Activated CD4-positive, alpha-beta T cell treated with anti-CD3 and anti-CD28 coated beads, Interleukin-2, Interleukin-4, amounts not matched to agents 100 ng/mL and 50 ng/mL, durations not matched to agents 16 hours and 8 hours (primary cell): ENCODE data around the gene KLF11.
"Not testable (repeated sequence)": the region's sequence is repeated elsewhere in the genome, so short reads cannot be mapped to it uniquely, and the experiment has no call there.

ENCODE experiments used
- DNase-seq: peaks from one replicate; pipeline ENCODE4 v3.0.0-alpha.2; 2020; ENCODE audit warnings: low spot score

KLF11 gene

GRCh38 chr2:10085043-10085667 is 41.8 kb downstream of the KLF11 start:
- no peak for DNase-seq

- DNase-seq, result no peak
Observed at GRCh38 chr2:10085668-10086059, 42.3 kb downstream of the KLF11 start.

GRCh38 chr2:10086950-10087349 is 43.6 kb downstream of the KLF11 start:
- DNase-seq, result no peak

GRCh38 chr2:10087360-10087759 is 44.0 kb downstream of the KLF11 start:
- DNase-seq, result no peak

- DNase-seq, result no peak
Observed at GRCh38 chr2:10089565-10090190, 46.3 kb downstream of the KLF11 start.

DNA sequence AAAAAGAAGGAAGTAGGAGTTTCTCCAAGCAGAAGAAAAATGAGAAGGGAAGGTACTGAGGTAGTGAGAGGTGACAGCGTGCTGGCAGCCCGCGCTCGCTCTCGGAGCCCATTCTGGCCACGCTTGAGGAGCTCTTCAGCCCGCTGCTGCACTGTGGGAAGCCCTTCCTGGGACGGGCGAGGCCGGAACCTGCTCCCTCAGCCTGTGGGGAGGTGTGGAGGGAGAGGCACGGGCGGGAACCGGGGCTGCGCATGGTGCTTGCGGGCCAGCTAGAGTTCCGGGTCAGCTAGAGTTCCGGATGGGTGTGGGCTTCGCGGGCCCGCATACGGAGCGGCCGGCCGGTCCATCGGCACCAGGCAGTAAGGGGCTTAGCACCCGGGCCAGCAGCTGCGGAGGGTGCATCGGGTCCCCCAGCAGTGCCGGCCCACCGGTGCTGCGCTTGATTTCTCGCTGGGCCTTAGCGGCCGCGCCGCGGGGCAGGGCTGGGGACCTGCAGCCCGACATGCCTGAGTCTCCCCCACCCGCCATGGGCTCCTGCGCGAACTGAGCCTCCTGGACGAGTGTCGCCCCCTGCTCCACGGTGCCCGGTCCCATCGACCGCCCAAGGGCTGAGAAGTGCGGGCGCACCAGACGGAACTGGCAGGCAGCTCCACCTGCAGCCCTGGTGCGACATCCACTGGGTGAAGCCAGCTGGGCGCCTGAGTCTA is 48.0 kb downstream of the KLF11 start:
- no peak for DNase-seq

- not testable (repeated sequence) for DNase-seq
Observed at GRCh38 chr2:10091889-10092244, 48.5 kb downstream of the KLF11 start.

GRCh38 chr2:10094271-10094814 is 51.0 kb downstream of the KLF11 start:
- DNase-seq, result no peak

DNA sequence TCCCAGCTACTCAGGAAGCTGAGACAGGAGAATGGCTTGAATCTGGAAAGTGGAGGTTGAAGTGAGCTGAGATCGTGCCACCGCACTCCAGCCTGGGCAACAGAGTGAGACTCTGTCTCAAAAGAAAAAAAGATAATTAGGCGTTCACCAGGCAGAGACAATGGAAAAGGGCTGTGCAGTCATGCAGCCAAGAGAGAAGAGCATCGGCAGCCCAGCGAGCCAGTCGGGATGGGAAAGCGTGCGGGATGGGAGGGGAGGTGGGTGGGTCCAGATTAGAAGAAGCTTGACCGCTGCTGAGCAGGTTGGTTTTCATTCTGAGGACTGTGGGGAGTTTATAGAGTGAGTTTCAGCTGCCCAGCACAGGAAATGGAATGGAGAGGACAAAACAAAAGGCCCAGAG is 51.8 kb downstream of the KLF11 start:
- DNase-seq, result no peak

DNA sequence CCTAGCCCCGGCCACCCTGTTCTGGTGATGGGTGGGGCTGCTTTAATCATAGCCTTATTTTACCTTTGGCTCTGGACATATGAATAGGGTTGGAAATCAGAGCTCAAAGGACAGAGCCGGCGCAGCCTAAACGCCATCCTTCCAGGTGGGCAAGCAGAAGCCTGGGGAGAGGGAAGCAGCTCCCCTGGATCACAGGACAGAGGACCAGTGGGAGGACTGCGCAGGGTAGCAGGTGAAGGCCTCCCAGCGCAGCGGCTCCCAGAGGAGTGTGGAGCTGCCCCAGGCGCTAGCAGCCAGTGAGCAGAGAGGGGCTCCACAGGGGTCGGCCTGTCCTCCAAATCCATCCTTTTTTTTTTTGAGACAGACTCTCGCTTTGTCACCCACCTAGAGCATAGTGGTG is 53.3 kb downstream of the KLF11 start:
- DNase-seq, result no peak

GRCh38 chr2:10097352-10098148 is 54.2 kb downstream of the KLF11 start:
- peak; percentile 25 for DNase-seq

- DNase-seq, result no peak
Observed at GRCh38 chr2:10101491-10101890, 58.1 kb downstream of the KLF11 start.

DNA sequence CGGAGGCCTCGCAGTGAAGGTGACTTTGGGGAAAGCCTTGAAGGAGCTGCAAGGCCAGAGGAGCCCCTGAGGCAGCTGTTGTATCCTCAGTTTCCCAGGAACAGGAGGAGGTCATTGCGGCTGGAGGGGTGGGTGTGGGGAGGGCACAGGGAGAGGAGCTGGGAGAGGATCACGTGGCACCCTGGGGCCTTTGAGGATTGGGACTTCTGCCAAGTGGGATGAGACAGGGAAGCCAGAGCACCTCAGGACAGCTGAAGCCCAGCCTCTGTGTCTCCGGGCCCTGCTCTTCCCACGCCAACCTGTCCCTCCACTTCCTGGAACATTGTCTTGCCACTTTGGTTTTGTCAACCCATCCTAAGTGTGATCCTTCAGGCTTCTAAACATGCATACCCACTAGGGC is 59.8 kb downstream of the KLF11 start:
- DNase-seq, result no peak
